CD4-positive, alpha-beta T cell treated with Interleukin-1 beta for 1 hour (primary cell): ENCODE results near the gene LTO1.

ENCODE experiments used
- DNase-seq, 2 donors: peaks; one replicate each; pipeline ENCODE4 v3.0.0-alpha.2; 2020 to 2022

The LTO1 gene

DNA sequence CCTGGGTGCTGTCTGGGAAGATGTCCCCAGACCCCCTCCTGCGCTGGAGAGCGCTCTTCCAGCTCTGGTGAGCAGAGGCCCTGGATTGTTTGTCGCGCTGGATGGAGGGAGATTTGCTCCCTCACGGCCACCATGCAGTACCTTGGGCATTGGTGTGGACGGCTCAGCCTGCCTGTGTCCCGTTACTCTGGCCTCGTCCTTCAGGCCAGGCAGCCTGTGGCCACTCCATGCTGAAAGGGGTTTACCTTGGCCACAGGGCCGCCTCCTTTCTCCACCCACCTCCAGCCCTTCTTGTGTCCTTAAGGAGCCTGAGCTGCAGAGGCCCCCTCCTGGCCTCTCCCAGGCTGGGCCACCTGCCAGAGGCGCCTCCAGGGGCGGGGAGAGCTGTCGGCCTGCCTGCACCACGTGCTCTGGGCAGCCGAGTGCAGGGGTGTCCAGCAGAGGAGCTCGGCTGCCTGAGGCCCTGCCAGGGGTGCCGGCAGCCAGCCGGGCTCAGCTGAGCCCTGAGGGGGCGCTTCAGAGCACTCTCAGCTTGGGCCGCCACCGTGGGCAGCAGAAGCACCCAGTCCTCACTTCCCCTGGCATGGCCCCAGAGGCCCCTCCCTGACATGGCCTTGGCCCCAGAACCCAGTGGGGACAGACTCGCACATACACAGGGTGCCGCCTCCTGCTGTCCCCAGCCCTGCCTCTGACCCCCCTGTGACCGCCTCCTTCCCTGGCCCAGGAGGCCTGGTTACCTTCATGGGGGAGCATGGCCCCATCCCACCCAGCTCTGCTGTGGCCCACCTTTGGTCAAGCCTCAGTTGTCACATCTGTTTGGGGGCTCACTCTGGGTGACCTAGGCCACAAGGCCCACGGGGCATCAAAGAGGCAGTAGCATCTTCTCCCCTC lies 30.8 kb downstream of the LTO1 start:
- DNase-seq = no peak

DNA sequence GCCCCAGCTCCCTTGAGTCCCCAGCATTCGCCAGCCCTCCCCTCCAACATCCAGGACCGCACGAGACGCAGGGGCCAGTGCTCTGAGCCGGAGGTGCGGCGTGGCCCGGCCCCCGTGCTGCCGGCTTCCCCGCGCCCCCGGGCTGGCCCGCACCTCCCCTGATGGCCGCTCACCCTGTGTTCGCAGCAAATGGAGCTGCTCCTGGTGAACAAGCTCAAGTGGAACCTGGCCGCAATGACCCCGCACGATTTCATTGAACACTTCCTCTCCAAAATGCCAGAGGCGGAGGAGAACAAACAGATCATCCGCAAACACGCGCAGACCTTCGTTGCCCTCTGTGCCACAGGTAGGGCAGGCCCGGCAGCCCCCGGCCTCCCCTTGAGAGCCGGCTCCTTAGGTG lies 31.5 kb downstream of the LTO1 start:
- no peak for DNase-seq

DNA sequence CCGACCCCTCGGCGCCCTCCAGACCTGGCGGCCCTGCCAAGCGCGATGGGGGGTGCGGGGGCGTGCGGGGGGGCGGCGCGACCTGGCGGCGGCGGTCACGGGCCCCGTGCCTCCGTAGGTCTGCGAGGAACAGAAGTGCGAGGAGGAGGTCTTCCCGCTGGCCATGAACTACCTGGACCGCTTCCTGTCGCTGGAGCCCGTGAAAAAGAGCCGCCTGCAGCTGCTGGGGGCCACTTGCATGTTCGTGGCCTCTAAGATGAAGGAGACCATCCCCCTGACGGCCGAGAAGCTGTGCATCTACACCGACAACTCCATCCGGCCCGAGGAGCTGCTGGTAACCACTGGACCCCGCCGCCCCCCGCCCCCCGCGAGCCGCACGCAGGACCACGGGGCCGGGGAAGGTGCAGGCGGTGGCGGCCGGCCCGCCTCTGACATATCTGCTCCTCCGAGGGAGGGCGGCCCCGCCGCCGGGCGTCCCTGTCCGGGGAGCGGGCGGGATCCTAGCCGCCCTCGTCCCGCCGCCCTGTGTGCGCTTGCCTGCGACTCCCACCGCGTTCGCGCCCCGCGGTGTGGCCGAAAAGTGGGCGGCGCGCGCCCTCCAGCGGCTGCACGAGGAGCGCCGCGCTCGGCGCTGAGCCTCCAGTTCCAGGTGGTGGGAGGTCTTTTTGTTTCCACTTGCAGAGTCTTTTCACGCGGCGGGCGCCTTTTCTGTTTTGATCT lies 32.1 kb downstream of the LTO1 start:
- peak; percentile 78 for DNase-seq

DNA sequence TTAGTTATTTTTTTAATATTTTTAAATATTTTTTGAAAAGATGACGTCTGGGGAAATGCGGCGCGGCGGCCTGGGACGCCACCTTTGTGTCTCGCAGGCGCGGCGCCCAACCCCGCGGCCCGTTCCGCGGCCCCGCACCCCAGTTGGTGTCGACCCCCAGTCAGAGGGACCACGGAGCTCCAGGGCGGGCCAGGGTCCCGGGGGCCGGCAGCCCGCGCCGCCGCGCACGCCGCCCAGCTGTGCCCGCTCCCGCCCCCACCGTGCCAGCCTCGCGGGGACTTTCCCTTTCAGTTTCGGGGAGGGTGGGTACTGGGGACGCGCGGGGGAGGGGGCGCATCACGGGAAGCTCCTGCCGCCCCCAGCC lies 32.6 kb downstream of the LTO1 start:
- DNase-seq = peak; percentile 32 to 44

DNA sequence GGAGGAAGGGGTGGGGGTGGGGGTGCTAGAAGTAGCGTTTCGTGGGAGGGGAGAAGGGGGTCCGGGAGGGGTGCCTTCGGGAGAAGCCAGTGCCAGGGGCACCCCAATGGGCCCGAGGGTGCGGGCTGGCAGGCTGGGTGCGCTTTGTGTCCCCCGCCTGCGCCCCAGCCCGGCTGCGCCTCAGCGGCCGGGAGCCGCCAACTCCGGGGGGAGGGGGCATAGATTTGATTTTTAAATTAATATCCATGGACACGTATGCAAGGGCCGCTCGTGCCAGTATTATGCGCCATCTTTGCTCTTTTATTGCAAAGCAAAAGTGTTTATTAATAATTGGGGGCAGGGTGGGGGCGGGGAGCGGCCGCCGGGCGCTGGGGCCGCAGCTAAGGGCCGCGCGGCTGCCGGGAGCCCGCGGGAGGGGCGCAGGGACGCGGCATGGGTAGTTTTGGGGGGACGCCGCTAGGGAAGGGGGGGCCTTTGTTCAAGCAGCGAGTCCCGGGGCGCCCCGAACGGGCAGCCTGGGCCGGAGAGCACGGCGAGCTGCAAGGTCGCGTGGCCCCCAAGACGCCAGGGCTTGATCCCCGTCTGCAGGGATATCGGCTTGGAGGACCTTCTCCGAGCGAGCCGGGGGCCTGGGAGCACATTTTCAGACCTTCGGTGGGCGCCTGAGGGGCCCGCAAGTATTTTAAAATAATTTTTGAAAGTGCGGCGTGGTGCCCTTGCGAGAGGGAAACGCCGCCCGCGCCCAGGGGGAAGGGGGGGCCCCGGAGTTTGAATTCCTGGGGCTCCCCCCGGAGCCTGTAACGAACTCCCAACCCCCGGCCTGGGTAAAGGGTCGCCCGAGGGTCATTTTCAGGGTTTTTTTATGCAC lies 33.2 kb downstream of the LTO1 start:
- DNase-seq = no peak

DNA sequence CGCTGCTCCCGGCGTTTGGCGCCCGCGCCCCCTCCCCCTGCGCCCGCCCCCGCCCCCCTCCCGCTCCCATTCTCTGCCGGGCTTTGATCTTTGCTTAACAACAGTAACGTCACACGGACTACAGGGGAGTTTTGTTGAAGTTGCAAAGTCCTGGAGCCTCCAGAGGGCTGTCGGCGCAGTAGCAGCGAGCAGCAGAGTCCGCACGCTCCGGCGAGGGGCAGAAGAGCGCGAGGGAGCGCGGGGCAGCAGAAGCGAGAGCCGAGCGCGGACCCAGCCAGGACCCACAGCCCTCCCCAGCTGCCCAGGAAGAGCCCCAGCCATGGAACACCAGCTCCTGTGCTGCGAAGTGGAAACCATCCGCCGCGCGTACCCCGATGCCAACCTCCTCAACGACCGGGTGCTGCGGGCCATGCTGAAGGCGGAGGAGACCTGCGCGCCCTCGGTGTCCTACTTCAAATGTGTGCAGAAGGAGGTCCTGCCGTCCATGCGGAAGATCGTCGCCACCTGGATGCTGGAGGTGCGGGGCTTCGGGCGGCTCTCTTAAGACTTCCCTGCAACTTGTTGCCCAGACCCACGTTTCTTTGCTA lies 34.1 kb downstream of the LTO1 start, which contains the start of gene CCND1:
CCND1 (plus strand) TSS at position 162 of the 587 bp plus-strand sequence; CDS start at position 320, 158 bp downstream.
- peak; percentile 36 to 40 for DNase-seq

DNA sequence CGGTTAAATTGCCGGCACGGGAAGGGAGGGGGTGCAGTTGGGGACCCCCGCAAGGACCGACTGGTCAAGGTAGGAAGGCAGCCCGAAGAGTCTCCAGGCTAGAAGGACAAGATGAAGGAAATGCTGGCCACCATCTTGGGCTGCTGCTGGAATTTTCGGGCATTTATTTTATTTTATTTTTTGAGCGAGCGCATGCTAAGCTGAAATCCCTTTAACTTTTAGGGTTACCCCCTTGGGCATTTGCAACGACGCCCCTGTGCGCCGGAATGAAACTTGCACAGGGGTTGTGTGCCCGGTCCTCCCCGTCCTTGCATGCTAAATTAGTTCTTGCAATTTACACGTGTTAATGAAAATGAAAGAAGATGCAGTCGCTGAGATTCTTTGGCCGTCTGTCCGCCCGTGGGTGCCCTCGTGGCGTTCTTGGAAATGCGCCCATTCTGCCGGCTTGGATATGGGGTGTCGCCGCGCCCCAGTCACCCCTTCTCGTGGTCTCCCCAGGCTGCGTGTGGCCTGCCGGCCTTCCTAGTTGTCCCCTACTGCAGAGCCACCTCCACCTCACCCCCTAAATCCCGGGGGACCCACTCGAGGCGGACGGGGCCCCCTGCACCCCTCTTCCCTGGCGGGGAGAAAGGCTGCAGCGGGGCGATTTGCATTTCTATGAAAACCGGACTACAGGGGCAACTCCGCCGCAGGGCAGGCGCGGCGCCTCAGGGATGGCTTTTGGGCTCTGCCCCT lies 34.7 kb downstream of the LTO1 start:
- no peak for DNase-seq

DNA sequence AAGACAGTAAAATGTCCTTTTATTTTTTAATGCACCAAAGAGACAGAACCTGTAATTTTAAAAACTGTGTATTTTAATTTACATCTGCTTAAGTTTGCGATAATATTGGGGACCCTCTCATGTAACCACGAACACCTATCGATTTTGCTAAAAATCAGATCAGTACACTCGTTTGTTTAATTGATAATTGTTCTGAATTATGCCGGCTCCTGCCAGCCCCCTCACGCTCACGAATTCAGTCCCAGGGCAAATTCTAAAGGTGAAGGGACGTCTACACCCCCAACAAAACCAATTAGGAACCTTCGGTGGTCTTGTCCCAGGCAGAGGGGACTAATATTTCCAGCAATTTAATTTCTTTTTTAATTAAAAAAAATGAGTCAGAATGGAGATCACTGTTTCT lies 35.3 kb downstream of the LTO1 start:
- DNase-seq = no peak

DNA sequence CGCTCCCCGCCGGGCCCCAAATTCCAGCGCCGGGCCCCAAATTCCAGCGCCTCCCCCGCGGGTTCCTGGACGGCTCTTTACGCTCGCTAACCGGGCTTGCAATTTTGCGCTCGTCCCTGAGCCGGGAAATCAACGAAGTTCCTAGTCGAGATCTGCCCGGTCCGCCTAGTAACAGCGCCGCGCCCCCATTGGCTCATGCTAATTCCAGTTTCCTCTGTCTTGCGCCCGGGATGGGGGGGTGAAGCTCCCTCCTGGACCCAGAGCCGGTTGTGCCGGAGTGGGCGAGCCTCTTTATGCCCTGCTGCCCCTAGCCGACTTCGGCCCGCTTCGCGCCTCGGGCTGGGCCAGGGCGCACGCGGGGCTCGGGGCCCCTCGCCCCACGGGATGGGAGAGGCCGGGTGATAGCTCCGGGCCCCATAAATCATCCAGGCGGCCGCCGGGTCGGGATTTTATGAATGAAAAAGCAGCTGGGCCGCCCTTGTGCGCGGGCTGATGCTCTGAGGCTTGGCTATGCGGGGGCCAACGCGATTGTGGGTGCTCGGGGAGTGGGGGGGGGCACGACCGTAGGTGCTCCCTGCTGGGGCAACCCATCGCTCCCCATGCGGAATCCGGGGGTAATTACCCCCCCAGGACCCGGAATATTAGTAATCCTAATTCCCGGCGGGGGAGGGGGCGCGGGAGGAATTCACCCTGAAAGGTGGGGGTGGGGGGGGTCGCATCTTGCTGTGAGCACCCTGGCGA lies 36.0 kb downstream of the LTO1 start:
- DNase-seq = peak in 1 of 2 donors; percentile 12

DNA sequence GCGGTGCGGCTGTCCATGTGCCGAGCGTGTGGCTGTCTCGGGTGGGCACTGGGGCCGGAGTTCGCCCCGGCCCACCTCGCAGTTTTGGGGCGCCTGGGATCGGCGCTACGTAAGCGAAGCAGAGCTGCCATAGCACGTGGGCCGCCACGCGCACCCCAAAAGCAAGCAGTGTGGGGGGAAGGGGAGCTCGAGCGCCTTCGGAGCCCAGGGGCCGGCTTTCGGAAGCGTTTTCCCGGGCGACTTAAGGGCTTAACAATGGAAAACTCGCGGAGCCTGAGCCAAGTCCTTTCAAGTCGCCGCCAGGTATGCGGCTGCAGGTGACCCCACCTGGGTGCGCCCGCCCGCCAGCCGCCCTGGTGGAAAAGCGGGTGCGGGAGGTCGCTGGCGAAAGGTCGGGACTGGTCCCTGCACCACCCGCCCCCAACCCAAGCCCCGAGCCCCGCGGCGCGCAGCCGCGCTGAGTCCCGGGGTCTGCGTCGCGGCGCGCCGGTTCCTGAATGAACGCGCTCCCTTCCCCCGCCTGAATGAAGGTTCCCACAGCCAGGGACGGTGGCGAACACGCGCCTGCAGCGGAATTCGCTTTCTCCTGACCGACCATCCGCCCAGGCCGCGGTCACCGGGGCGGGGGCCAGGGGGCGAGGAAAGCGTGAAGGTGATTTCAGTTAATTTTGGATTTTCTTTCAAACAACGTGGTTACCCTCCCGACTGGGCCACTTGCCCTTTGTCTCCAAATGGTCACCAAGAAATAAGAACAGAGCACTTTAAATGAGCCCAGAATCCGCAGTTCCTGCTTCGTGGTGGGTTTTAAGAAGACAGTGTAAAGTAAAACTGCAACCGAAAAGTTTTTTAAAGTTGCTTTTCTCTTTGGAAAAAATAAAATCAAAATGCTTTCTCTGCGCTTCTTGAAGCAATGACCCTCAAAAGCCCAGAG lies 36.9 kb downstream of the LTO1 start:
- no peak for DNase-seq

DNA sequence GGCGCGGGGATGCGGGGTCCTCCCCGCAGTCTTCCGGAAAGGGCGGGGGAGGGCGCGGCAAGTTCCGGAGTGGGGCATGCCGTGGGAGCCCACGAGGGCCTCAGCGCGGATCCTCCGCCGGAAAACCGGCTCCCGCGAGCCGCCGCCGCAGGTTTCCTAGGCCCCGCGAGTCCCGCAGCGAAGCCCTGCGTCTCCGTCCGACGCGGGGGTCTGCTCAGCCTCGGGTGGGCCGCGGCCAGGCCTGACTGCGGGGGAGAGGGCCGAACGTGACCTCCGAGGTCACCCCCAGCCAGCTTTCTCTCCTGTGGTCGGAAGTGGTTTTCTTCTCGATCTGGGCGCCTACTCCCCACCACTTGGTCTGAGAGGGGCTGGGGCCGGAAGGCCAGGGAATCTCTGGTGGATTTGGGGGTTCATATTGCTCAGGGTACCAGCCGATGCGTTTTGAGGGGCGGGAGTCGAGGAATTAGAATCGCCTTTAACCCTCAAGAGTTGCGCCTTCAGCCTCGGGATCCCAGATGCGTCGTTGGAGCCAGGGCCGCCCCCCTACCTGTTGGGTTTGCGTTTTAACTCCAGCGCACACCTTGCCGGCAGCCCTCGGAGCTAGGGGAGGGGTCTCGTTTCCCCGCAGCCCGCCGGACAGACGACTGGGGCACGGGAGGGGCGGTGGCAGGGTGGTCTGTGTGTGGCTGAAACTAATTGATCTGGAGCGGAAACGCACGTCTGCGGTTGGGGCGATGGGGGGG lies 37.8 kb downstream of the LTO1 start:
- DNase-seq = no peak

DNA sequence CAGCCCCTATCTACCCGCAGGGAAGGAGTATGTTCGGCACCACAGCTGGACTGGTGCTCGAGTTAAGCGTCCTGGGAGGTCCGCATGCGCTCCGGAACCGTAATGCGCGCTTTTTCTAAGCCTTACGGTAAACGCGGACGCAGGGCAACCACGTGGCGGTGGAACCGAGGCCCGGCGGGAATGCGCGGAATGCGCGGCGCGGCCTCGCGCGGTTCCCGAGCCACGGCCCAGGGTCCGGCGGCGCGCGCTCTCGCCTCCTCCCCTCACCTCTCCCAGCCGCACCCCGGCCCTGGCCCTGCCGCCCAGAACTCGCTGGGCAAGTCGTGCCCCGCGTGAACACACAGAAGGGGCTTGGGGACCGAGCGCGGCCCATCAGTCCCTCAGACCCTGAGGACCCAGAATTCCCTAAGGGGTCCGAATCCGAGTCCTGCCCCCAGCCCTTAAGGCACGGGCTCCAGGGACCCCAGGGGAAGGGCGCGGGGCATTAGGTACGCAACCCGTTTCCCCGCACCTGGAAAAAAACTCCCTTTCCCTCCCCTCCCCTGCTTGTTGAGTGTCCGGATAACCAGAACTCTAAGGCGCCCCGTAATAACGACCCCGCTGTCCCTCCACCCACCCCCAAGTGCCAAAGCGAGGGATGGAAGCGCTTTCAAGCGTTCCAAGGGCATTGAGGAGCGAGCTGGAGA lies 38.5 kb downstream of the LTO1 start:
- no peak for DNase-seq

DNA sequence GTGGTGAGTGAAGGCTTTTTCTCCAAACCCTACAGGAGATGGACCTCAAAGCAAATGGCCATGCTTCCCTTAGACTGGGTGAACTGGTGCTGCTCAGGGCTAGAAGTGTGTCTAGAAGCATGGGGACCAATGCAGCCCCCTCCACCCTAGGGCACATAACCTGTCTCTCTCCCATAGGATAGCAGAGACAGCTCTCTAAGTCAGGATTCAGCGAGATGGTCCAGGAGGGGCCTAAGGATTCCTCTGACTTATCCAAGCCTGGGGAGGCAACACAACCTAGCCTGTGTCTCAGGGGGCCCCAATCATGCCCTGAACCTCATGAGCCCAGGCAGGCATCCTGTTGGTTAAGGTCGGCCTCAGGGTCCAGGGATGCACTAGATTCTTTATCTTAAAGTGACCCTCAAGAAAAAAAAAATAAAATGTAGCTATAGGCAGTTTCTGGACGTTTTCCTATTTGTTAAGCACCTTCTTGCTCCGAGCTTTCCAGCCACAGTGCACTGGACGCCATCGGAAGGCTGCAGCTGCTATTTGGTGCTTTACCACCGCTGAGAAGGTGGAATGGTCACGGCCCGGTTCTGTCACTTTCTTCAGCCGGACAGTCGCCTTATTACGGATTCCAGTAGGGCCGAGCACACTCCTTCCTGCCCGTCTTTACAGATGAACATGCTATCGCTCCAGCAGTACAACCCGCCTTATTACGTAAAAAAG lies 39.2 kb downstream of the LTO1 start:
- DNase-seq = no peak

DNA sequence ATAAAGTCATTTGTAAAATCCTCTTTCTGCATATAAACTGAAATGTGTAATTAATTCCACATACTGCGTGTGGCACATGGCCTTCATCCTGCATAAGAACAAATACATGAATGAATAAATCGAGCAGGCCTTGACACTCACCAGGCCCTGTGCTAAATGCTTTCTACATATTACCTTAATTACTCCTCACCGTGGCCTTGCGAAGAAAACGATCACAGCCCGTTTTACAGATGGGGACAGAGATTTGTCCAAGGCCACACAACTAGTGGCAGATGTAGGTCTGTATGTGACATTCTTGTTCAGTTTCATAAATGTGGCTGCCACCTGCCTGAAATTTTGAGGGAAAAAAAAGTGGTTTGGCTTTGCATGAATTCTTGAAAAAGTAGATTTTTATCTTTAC lies 40.0 kb downstream of the LTO1 start:
- no peak for DNase-seq

DNA sequence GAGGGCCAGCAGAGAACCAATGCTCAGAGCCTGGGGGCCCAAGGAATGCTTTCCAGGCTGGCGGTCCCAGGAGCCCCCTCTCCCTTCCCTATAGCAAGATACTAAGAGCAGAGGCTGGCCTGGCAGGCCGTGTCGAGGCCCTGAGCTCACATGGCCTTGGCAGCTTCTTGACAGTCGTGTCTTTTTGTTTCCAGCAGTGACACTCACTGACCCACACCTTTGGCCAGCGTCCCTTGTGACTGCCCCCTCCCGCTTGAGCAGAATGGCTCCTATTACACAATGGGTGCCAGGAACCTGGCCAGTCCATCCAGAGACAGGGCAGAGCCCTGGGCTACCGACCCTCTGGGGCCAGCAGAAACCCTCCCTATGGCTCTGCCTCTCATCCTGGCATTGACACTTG lies 40.6 kb downstream of the LTO1 start:
- no peak for DNase-seq

DNA sequence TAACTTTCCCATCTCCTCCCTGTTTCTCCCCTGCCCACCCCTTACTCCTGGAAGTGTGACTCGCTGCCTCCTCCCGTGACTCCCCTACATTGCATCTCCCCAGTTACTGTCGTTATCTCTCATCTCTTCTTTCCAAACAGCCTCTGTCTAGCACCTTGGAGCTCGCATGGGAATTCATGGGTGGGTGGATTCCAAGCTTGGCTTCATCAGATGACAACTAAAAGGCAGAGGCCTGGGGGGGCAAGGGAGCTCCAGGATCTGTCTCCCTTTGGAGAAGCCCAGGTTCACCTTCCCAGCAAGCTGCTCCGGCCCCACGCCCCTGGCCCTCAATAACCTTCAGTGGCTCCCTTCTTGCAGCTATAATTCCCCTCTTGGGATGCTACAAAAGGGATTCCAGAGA lies 41.1 kb downstream of the LTO1 start:
- DNase-seq = no peak

DNA sequence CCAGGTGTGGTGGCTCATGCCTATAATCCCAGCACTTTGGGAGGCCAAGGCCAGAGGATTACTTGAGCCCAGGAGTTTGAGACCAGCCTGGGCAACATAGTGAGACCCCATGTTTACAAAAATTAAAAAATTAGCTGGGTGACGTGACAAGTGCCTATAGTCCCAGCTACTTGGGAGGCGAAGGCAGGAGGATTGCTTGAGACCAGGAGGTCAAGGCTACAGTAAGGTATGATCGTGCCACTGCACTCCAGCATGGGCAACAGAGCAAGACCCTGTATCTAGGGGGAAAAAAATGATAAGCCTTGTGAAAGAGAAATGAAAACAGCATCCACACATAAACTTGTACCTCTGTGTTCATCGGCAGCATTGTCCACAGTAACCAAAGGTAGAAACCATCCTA lies 42.3 kb downstream of the LTO1 start:
- no peak for DNase-seq

DNA sequence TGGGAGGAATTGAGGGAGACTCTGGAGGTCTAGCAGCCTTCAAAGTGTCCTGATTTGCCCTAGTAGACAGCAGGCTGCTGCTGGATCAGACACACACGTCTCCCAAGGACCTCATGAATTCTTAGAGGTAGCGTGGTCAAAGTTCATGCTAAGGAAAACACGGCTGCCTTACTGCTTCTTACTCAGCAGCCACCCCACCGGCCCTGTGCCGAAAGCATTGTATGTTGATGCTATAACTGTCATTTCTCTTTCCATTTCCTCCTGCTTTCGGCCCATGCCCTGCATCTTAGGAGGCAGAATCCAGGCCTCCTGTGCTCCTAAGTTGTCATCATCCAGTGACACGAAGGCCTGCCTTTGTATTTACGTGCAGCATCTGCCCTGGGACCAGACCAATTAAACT lies 44.7 kb downstream of the LTO1 start:
- DNase-seq = no peak
